HepG2 (cell line): ENCODE results near the gene SLC2A10. TPM values are rescaled to one million over a fixed set of nuclear protein-coding genes. Genes with fewer than 3 reads are reported as not detected.
A peak's percentile ranks its signal among the peaks of the same experiment; 100 is the strongest.

ENCODE experiments used
- ARID3A ChIP-seq: IDR thresholded peaks from 2 replicates; pipeline ENCODE4 v1.6.1; 2012; ENCODE audit warnings: low read depth, low read length, improper control_type of control experiment
- DPF2 ChIP-seq: sonication (generic); formaldehyde crosslinking; IDR thresholded peaks from 2 replicates; pipeline ENCODE4 v1.4.0; 2020; ENCODE audit warnings: mild to moderate bottlenecking, low read depth, missing genetic modification reagents, borderline replicate concordance
- GLMP ChIP-seq: sonication (generic); formaldehyde crosslinking; IDR thresholded peaks from 2 replicates; pipeline ENCODE4 v1.9.0; 2021; ENCODE audit warnings: missing genetic modification reagents, mild to moderate bottlenecking, borderline replicate concordance
- HNF1A ChIP-seq, 2 experiments: sonication (generic) in 1 of 2; formaldehyde crosslinking in 1 of 2; IDR thresholded peaks; 2 replicates each; pipeline versions ENCODE4 v1.4.0 to v1.6.1; 2016 to 2020; ENCODE audit warnings: borderline replicate concordance in 1 of 2, low read depth in 1 of 2, mild to moderate bottlenecking in 1 of 2, missing genetic modification reagents in 1 of 2
- HOXA7 ChIP-seq: sonication (generic); formaldehyde crosslinking; IDR thresholded peaks from 2 replicates; pipeline ENCODE4 v1.8.1; 2022; ENCODE audit warnings: mild to moderate bottlenecking, missing genetic modification reagents, moderate library complexity
- KDM6A ChIP-seq: IDR thresholded peaks from 2 replicates; pipeline ENCODE4 v1.6.1; 2016; ENCODE audit warnings: low read depth
- MIXL1 ChIP-seq: IDR thresholded peaks from 2 replicates; pipeline ENCODE4 v1.6.1; 2016
- RXRA ChIP-seq: sonication (generic); formaldehyde crosslinking; IDR thresholded peaks from 2 replicates; pipeline ENCODE4 v1.5.1; 2020; ENCODE audit warnings: missing genetic modification reagents
- SAFB2 ChIP-seq: sonication (generic); formaldehyde crosslinking; IDR thresholded peaks from 2 replicates; pipeline ENCODE4 v1.5.1; 2020; ENCODE audit warnings: missing genetic modification reagents, low read depth, mild to moderate bottlenecking, borderline replicate concordance
- STAT5B ChIP-seq: sonication (generic); formaldehyde crosslinking; IDR thresholded peaks from 2 replicates; pipeline ENCODE4 v1.4.0; 2020; ENCODE audit warnings: missing genetic modification reagents
- TFAP4 ChIP-seq: sonication (generic); IDR thresholded peaks from 2 replicates; pipeline ENCODE4 v1.6.1; 2016; ENCODE audit warnings: low read depth, borderline replicate concordance
- ZBTB49 ChIP-seq: sonication (generic); formaldehyde crosslinking; IDR thresholded peaks from 2 replicates; pipeline ENCODE4 v1.4.0; 2020; ENCODE audit warnings: missing genetic modification reagents, borderline replicate concordance
- ZFP41 ChIP-seq: sonication (generic); formaldehyde crosslinking; IDR thresholded peaks from 2 replicates; pipeline ENCODE4 v1.4.0; 2020; ENCODE audit warnings: mild to moderate bottlenecking, missing genetic modification reagents, borderline replicate concordance
- ZNF17 ChIP-seq: sonication (generic); formaldehyde crosslinking; IDR thresholded peaks from 2 replicates; pipeline ENCODE4 v1.5.0; 2020; ENCODE audit warnings: mild to moderate bottlenecking, missing genetic modification reagents
- ZNF572 ChIP-seq: sonication (generic); formaldehyde crosslinking; IDR thresholded peaks from 2 replicates; pipeline ENCODE4 v1.5.1; 2020; ENCODE audit warnings: mild to moderate bottlenecking, missing genetic modification reagents
- ZNF577 ChIP-seq: sonication (generic); formaldehyde crosslinking; IDR thresholded peaks from 2 replicates; pipeline ENCODE4 v1.4.0; 2020; ENCODE audit warnings: mild to moderate bottlenecking, low read depth, missing genetic modification reagents, borderline replicate concordance
- ZNF780A ChIP-seq: sonication (generic); formaldehyde crosslinking; IDR thresholded peaks from 2 replicates; pipeline ENCODE4 v1.8.0; 2022; ENCODE audit warnings: mild to moderate bottlenecking, missing genetic modification reagents, moderate library complexity
- polyA plus RNA-seq, 8 experiments: library from polyadenylated mRNA; depleted of rRNA in 3 of 8; stranded (reverse) in 7 of 8; unstranded in 1 of 8; fragments of >200 nt; fragmentation: Illumina TruSeq in 4 of 8; extraction: Trizol in 4 of 8; gene quantifications; 2 replicates each; pipeline versions ENCODE4 v1.2.1 to v1.2.3, GENCODE V29; 2011 to 2016; ENCODE audit warnings: low read depth in 4 of 8, missing spikeins in 1 of 8, mixed read lengths in 1 of 8; ENCODE audit not compliant: insufficient read depth in 1 of 8
- total RNA-seq, 5 experiments: library from RNA; depleted of rRNA; stranded (reverse); fragments of >200 nt; fragmentation: Illumina TruSeq; extraction: Trizol; gene quantifications; 2 replicates each; pipeline ENCODE4 v1.2.3, GENCODE V29; 2016; ENCODE audit warnings: low read depth in 1 of 5

SLC2A10 gene
- total and polyA plus RNA-seq, 2 of the 13 experiments (the other 11 are each of a cell fraction or from before 2014, with no cell fraction given) = 16.0 to 18.4 TPM

GRCh38 chr20:46670585-46671584, 38.6 kb upstream of the SLC2A10 start (continued):
- peak; percentile 6; the same call in 1 of the 2 replicates for TF ChIP-seq TFAP4
- no peak for TF ChIP-seq SAFB2 (CRISPR knock-in tag)
- peak; percentile 38; the same call in 1 of the 2 replicates for TF ChIP-seq ZBTB49 (CRISPR knock-in tag)
- peak; percentile 57; the same call in 1 of the 2 replicates for TF ChIP-seq KDM6A (CRISPR knock-in tag)
- no peak for TF ChIP-seq ZNF577 (CRISPR knock-in tag)
- no peak for TF ChIP-seq ZNF780A (CRISPR knock-in tag)
- peak; percentile 80; the same call in 1 of the 2 replicates for TF ChIP-seq HNF1A (IDR thresholded peaks at IDR 0.05; ENCODE audit: low read depth)
- TF ChIP-seq HNF1A (CRISPR knock-in tag; IDR thresholded peaks at IDR 0.05; ENCODE audit: borderline replicate concordance) = peak; percentile 93
- peak; percentile 84 for TF ChIP-seq ARID3A
- TF ChIP-seq ZFP41 (CRISPR knock-in tag) = no peak
- no peak for TF ChIP-seq STAT5B (CRISPR knock-in tag)
- no peak for TF ChIP-seq HOXA7 (CRISPR knock-in tag)
- TF ChIP-seq RXRA = peak; percentile 80; the same call in 1 of the 2 replicates
- TF ChIP-seq GLMP = no peak
- TF ChIP-seq MIXL1 (CRISPR knock-in tag) = peak; percentile 100
- peak; percentile 86 for TF ChIP-seq DPF2 (CRISPR knock-in tag)
- TF ChIP-seq ZNF572 (CRISPR knock-in tag) = no peak
- no peak for TF ChIP-seq ZNF17 (CRISPR knock-in tag)
